Omental fat pad (tissue), 4 donors: ENCODE results near the gene TMED4. TPM values are rescaled to one million over a fixed set of nuclear protein-coding genes. Genes with fewer than 3 reads are reported as not detected.
"Not testable (repeated sequence)": the region's sequence is repeated elsewhere in the genome, so short reads cannot be mapped to it uniquely, and the experiment has no call there.

Experiments used
- ATAC-seq: fragments of 150-250 bp; one replicate; pipeline ENCODE4 v1.9.1; 2016; ENCODE audit warnings: mild to moderate bottlenecking, moderate library complexity; ENCODE audit not compliant: low FRiP score
- DNase-seq: peaks from one replicate; pipeline ENCODE4 v3.0.0-alpha.2; 2019; ENCODE audit warnings: low spot score
- total RNA-seq, 4 donors: library from RNA; depleted of rRNA; stranded (reverse); fragments of >200 nt; gene quantifications; one replicate each; pipeline ENCODE4 v1.1.0, GENCODE V29; 2016
- TF ChIP-seq, protein P1 (sequence below), 3 donors: fragments of 450-650 bp; IDR thresholded peaks; one replicate each; pipeline ENCODE4 v1.5.1; 2016 to 2017; ENCODE audit warnings: antibody characterized with exemption in 3 of 3, mild to moderate bottlenecking in 3 of 3, moderate library complexity in 2 of 3

TMED4 gene
- total RNA-seq, 4 donors from 2014 or later = 105 to 140 (median 124) TPM

DNA sequence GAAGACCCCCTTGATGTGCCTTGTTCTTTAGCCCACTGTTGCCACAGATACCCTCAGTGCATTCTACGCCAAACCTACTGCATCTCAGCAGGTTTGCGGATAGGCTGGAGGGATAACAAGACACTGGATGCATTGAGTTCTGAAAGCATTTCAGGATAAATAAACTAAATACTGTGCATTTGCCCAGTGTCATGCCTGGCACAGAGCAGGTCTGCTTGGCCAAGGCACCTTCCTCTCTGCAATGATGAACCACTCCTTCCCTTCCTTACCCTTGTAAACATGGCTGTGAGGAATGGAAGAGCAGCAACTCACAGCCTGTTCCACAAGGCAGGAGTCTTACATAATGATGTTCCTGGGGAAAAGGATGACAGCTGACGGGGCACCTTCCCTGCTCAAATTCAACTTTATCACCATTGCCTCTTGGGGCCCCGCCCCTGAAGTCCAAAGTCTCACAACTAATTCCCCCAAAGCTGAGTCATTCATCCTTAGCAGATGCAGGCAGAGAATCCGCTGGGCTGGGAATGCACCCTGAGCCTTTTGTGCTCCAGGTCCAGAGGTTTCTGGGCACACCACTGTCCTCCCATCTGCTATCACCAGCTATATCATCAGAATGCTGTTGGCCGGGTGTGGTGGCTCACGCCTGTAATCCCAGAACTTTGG, 19.9 kb downstream of the TMED4 start:
- DNase-seq = no peak
- TF ChIP-seq, protein P1, sequence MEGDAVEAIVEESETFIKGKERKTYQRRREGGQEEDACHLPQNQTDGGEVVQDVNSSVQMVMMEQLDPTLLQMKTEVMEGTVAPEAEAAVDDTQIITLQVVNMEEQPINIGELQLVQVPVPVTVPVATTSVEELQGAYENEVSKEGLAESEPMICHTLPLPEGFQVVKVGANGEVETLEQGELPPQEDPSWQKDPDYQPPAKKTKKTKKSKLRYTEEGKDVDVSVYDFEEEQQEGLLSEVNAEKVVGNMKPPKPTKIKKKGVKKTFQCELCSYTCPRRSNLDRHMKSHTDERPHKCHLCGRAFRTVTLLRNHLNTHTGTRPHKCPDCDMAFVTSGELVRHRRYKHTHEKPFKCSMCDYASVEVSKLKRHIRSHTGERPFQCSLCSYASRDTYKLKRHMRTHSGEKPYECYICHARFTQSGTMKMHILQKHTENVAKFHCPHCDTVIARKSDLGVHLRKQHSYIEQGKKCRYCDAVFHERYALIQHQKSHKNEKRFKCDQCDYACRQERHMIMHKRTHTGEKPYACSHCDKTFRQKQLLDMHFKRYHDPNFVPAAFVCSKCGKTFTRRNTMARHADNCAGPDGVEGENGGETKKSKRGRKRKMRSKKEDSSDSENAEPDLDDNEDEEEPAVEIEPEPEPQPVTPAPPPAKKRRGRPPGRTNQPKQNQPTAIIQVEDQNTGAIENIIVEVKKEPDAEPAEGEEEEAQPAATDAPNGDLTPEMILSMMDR (IDR thresholded peaks at IDR 0.05) = no peak
- ATAC-seq = no peak

DNA sequence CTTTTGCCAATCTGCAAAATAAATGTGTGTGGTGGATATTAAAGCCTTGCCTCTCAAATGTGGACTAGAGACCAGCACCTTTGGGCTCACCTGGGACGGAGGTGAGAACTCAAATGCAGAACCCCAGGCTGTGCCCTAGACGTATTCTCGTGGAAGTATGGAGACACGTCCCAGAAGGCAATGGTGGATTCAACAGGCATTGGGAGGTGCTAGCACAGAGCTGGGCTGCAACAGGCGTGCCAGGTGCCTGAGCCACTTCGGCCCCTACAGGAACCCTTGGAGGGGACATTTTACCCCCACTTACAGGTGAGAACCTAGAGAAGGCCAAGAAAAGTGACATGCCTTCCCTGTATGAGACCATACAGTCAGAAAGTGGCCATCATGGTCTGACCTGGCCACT, 20.6 kb downstream of the TMED4 start:
- TF ChIP-seq, protein P1 (IDR thresholded peaks at IDR 0.05) = no peak
- no peak for DNase-seq
- ATAC-seq = no peak

DNA sequence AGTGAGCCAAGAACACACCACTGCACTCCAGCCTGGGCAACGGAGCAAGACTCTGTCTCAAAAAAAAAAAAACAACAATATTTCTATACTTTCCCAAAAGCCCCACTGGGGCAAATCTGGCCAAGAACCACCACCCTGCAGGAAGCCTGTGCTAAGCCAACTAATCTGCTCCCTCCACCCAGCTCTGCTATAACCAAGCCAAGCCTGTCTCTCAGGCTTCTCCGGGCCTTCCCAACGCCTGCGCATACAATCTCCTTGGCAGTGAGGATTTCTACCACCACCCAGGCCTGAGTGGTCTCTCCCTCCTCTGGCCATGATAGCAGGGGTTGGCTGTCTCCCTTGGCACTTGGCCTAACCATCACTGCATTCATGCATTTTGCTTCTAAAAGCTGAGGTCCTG, 22.5 kb downstream of the TMED4 start:
- ATAC-seq (no peak), DNase-seq (no peak)
- TF ChIP-seq, protein P1 (IDR thresholded peaks at IDR 0.05) = no peak

DNA sequence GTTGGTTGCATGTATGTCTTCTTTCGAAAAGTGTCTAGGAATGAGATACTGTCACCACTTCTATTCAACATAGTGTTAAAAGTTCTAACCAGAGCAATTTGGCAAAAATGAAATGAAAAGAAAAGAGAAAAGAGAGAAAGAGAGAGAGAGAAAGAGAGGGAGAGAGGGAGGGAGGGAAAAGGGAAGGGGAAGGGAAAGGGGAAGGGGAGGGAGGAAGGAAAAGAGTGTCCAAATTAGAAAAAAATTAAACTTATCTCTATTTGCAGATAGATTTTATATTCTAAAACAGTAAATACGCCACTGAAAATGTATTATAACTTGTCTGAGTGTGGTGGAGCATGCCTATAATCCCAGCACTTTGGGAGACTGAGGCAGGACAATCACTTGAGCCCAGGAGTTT, 24.5 kb downstream of the TMED4 start:
- TF ChIP-seq, protein P1 (IDR thresholded peaks at IDR 0.05) = no peak
- DNase-seq (no peak), ATAC-seq (no peak)

DNA sequence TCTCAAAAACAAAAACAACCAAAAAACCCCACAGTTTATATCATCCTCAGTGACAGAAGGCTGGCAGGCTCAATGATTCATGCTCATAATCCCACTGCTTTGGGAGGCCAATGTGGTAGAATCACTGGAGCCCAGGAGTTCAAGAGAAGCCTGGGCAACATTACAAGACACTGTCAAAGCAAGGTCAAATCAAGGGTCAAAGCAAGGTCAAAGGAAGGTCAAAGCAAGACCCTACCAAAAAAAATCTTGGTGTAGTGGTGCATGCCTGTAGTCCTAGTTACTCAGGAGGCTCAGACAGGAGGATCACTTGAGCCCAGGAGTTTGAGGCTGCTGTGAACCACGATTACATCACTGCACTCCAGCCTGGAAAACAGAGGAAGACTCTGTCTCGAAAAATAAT, 26.7 kb downstream of the TMED4 start:
- ATAC-seq = no peak
- TF ChIP-seq, protein P1 (IDR thresholded peaks at IDR 0.05) = no peak
- DNase-seq = no peak

DNA sequence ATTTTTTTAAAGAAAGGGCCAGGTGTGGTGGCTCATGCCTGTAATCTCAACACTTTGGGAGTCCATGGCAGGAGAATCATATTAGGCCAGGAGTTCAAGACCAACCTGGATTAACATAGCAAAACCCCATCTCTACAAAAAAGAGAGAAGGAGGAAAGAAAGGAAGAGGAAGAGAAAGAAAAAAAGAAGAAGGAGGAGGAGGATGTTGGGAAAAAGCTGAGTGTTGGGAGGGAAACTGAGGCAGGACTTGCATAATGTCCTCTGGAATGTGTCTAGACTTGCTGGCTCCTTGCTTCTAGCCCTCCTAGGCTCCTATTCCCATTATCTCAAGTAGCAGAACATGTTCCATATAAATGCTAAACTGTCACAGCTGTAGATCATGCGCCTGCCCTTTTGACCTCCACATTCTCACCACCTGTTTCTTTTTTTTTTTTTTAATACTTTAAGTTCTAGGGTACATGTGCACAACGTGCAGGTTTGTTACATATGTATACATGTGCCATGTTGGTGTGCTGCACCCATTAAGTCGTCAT, 29.5 kb downstream of the TMED4 start:
- not testable (repeated sequence) for DNase-seq, ATAC-seq

DNA sequence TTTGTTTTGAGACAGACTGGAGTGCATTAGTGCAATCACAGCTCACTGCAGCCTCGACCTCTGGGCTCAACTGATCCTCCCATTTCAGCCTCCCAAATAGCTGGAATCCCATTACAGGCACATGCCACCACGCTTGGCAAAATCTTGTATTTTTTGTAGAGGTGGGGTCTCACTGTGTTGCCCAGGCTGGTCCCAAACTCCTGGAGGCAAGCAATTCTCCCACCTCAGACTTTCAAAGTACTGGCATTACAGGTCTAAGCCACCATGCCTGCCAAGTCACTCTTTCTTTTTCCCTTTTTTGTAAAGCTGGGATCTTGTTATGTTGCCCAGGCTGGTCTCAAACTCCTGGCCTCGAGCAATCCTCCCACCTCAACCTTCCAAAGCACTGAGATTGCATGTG, 32.6 kb downstream of the TMED4 start:
- TF ChIP-seq, protein P1 (IDR thresholded peaks at IDR 0.05) = no peak
- ATAC-seq (no peak), DNase-seq (no peak)
